ENCODE measurements around the gene AGBL1.

AGBL1 gene

GRCh38 chr15:86570738-86571137 lies 491.1 kb downstream of the AGBL1 start:
- no peak overlapping the region for H3K4me3 ChIP-seq (ENCODE audit: low read depth, low read length)
- no peak for DNase-seq (ENCODE audit: low read depth)
- TF ChIP-seq, protein P1, sequence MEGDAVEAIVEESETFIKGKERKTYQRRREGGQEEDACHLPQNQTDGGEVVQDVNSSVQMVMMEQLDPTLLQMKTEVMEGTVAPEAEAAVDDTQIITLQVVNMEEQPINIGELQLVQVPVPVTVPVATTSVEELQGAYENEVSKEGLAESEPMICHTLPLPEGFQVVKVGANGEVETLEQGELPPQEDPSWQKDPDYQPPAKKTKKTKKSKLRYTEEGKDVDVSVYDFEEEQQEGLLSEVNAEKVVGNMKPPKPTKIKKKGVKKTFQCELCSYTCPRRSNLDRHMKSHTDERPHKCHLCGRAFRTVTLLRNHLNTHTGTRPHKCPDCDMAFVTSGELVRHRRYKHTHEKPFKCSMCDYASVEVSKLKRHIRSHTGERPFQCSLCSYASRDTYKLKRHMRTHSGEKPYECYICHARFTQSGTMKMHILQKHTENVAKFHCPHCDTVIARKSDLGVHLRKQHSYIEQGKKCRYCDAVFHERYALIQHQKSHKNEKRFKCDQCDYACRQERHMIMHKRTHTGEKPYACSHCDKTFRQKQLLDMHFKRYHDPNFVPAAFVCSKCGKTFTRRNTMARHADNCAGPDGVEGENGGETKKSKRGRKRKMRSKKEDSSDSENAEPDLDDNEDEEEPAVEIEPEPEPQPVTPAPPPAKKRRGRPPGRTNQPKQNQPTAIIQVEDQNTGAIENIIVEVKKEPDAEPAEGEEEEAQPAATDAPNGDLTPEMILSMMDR (conservative IDR thresholded peaks at IDR 0.05; ENCODE audit: low read depth, low read length), result no peak

DNA sequence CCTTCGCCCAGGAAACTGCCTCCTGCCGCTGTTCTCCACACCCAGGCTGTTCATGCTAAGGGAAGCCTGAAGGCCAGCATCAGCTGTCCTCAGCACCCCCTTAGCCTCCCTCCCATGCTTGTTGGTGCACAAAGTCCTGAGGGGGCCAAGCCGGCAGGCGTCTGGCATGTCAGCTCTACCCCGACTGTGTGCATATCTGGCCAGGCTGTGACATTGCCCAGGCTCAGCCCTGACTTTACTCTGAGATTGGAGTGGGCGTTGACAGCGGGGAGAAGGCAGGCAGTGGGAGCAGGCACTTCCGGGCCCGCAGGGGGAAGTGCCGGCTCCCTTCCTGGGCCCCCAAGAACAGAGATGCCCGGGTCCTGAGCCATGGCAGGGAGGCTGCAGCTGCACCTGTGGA lies 492.2 kb downstream of the AGBL1 start:
- H3K4me3 ChIP-seq (ENCODE audit: low read depth, low read length), result no peak overlapping the region
- TF ChIP-seq, protein P1 (conservative IDR thresholded peaks at IDR 0.05; ENCODE audit: low read depth, low read length), result no peak
- DNase-seq (ENCODE audit: low read depth), result no peak

DNA sequence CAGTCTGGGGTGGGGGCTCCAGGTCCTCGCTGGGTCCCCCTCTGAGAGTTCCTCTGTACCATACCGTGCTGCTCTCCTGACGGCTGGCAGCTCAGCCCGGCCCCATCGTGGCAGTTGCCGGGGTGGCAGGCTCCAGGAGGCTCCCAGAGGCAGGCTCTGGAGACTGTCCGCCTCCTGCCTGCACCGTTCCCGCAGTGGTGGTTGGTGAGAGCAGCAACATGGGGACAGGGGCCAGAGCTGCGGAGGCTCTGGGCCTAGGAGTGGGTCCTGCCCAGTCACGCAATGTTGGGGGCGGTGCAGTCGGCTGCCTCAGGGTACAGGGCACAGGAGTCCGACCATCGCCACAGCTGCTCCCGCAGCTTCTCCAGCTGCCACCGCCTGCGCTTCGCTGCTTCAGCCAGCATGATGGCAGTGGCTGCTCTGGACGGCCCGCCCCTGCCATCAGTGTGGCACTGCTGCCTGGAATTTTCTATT lies 492.7 kb downstream of the AGBL1 start:
- TF ChIP-seq, protein P1 (conservative IDR thresholded peaks at IDR 0.05; ENCODE audit: low read depth, low read length), result no peak
- DNase-seq (ENCODE audit: low read depth), result no peak
- no peak overlapping the region for H3K4me3 ChIP-seq (ENCODE audit: low read depth, low read length)

DNA sequence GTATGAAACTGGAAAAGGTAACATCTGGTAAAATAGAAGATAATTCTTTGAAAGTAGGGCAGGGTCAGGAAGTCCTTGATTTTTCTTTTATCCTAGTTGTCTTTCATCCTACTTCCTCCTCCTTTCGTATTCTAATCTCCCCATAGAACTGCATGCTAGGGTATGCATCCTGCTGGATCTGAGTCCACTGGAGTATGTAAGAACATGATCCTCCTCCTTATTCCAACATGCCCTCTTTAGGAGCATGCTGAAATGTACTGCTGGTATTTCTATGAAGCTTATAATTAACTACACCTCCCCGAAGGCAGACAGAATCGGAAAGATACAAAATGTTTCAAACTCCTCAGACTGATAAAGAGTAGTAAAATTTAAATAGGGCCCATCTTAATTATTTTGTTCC lies 493.8 kb downstream of the AGBL1 start:
- H3K4me3 ChIP-seq (ENCODE audit: low read depth, low read length), result no peak overlapping the region
- TF ChIP-seq, protein P1 (conservative IDR thresholded peaks at IDR 0.05; ENCODE audit: low read depth, low read length), result no peak
- DNase-seq (ENCODE audit: low read depth), result no peak

- no peak for DNase-seq (ENCODE audit: low read depth)
- TF ChIP-seq, protein P1 (conservative IDR thresholded peaks at IDR 0.05; ENCODE audit: low read depth, low read length), result no peak
- H3K4me3 ChIP-seq (ENCODE audit: low read depth, low read length), result no peak overlapping the region
These were observed 508.7 kb downstream of the AGBL1 start for GRCh38 chr15:86588413-86588812.

DNA sequence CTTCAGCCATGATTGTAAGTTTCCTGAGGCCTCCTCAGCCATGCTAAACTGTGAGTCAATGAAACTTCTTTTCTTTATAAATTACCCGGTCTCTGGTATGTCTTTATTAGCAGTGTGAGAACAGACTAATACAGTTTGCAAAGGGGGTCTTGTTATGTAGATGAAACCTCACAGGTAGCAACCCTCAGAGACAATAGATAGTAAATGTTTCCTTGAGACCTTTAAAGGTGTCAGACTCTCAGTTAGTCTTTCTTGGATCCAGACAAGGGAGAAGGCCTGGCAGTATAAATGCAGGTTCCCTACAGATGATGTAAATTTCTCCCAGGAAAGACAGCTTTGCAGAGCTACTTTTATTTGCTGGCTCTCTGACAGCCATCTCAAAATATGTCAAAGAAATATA lies 510.8 kb downstream of the AGBL1 start:
- TF ChIP-seq, protein P1 (conservative IDR thresholded peaks at IDR 0.05; ENCODE audit: low read depth, low read length), result no peak
- H3K4me3 ChIP-seq (ENCODE audit: low read depth, low read length), result no peak overlapping the region
- no peak for DNase-seq (ENCODE audit: low read depth)

DNA sequence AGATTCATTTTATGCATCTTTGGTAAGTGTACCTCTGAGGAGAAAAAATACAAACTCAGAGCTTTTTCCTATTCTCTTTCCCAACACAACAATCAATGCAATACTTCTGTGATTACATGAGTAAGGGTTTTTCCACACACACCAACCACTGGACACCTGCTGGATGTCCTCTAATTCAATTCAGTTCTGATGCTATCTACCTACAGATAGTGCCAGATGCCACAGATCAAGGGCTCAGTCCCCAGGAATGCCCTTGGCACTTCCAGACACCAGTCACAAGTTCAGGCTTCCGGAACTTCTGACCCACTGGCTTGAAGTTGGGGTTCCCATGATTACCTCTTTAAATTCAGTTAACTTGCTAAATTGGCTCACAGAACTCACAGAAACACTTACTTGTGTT lies 511.5 kb downstream of the AGBL1 start:
- TF ChIP-seq, protein P1 (conservative IDR thresholded peaks at IDR 0.05; ENCODE audit: low read depth, low read length), result no peak
- H3K4me3 ChIP-seq (ENCODE audit: low read depth, low read length), result no peak overlapping the region
- no peak for DNase-seq (ENCODE audit: low read depth)

All from choroid plexus epithelial cell (primary cell).